PFSK-1 (cell line): ENCODE results near the gene CHRD.

ENCODE experiments used
- POLR2AphosphoS5 ChIP-seq: IDR thresholded peaks from 2 replicates; pipeline ENCODE4 v1.6.1; 2012; ENCODE audit warnings: low read depth, mild to moderate bottlenecking, control low read depth, low read length, moderate library complexity
- TAF1 ChIP-seq: IDR thresholded peaks from 2 replicates; pipeline ENCODE4 v1.6.1; 2012; ENCODE audit warnings: low read length, control low read depth, borderline replicate concordance; ENCODE audit not compliant: insufficient read depth
- TF ChIP-seq, protein P1 (sequence below), 2 experiments: IDR thresholded peaks; 2 replicates each; pipeline versions ENCODE4 v1.6.1 to v1.8.0; 2011 to 2012; ENCODE audit warnings: low read depth in 2 of 2, low read length in 2 of 2, control low read depth in 1 of 2, inconsistent platforms in 1 of 2, mild to moderate bottlenecking in 1 of 2, moderate library complexity in 1 of 2; ENCODE audit not compliant: insufficient read depth in 1 of 2

DNA sequence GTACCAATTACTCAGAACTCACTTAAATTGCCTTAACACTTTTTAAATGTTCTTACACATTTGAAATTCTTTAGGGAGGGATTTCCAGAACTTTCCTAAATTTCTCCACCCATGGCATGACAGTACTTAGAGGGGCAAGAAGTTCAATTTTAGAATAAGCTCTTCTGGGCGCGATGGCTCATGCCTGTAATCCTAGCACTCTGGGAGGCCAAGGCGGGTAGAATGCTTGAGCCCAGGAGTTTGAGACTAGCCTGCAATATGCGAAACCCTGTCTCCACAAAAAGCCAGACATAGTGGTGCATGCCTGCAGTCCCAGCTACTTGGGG, 31.8 kb upstream of the CHRD start:
- TF ChIP-seq, protein P1, sequence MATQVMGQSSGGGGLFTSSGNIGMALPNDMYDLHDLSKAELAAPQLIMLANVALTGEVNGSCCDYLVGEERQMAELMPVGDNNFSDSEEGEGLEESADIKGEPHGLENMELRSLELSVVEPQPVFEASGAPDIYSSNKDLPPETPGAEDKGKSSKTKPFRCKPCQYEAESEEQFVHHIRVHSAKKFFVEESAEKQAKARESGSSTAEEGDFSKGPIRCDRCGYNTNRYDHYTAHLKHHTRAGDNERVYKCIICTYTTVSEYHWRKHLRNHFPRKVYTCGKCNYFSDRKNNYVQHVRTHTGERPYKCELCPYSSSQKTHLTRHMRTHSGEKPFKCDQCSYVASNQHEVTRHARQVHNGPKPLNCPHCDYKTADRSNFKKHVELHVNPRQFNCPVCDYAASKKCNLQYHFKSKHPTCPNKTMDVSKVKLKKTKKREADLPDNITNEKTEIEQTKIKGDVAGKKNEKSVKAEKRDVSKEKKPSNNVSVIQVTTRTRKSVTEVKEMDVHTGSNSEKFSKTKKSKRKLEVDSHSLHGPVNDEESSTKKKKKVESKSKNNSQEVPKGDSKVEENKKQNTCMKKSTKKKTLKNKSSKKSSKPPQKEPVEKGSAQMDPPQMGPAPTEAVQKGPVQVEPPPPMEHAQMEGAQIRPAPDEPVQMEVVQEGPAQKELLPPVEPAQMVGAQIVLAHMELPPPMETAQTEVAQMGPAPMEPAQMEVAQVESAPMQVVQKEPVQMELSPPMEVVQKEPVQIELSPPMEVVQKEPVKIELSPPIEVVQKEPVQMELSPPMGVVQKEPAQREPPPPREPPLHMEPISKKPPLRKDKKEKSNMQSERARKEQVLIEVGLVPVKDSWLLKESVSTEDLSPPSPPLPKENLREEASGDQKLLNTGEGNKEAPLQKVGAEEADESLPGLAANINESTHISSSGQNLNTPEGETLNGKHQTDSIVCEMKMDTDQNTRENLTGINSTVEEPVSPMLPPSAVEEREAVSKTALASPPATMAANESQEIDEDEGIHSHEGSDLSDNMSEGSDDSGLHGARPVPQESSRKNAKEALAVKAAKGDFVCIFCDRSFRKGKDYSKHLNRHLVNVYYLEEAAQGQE (IDR thresholded peaks at IDR 0.05; ENCODE audit: insufficient read depth in 1 of 2, low read depth in 2 of 2, low read length in 2 of 2), result no peak
- no peak for TF ChIP-seq TAF1
- no peak for TF ChIP-seq POLR2AphosphoS5
